Neural crest cell (in vitro differentiated cells): ENCODE measurements around the gene FASTKD2. TPM values are rescaled to one million over a fixed set of nuclear protein-coding genes. Genes with fewer than 3 reads are reported as not detected.

ENCODE experiments used
- DNase-seq: peaks from one replicate; pipeline ENCODE4 v3.0.0; 2021; ENCODE audit warnings: low read depth, mixed read lengths, low spot score
- H3K27ac Mint-ChIP-seq: one replicate; pipeline ENCODE4 v1.8.0; 2021; ENCODE audit warnings: mild to moderate bottlenecking, mixed read lengths; ENCODE audit not compliant: unreplicated experiment
- H3K27me3 Mint-ChIP-seq: 2 replicates; pipeline ENCODE4 v1.8.0; 2021; ENCODE audit warnings: low read depth, mild to moderate bottlenecking, mixed read lengths
- H3K36me3 Mint-ChIP-seq: 2 replicates; pipeline ENCODE4 v1.8.0; 2021; ENCODE audit warnings: low read depth, mild to moderate bottlenecking, mixed read lengths
- H3K4me1 Mint-ChIP-seq: 2 replicates; pipeline ENCODE4 v1.8.0; 2021; ENCODE audit warnings: mixed read lengths
- H3K4me3 Mint-ChIP-seq: one replicate; pipeline ENCODE4 v1.8.0; 2021; ENCODE audit warnings: mild to moderate bottlenecking, mixed read lengths
- H3K9me3 Mint-ChIP-seq: 2 replicates; pipeline ENCODE4 v1.8.0; 2021; ENCODE audit warnings: mixed read lengths
- CTCF ChIP-seq: fragments of 200-600 bp; sonication (generic); conservative IDR thresholded peaks from 2 replicates; pipeline ENCODE4 v1.5.0; 2021; ENCODE audit warnings: antibody characterized with exemption, mild to moderate bottlenecking
- total RNA-seq: library from RNA; stranded (reverse); gene quantifications from 2 replicates; pipeline ENCODE4 v1.2.1, GENCODE V29; 2021

Gene FASTKD2
- total RNA-seq, 1 donor from 2014 or later: 27.5 TPM

GRCh38 chr2:206831442-206831995, 66.1 kb downstream of the FASTKD2 start:
- Mint-ChIP-seq H3K27ac (no peak overlapping the region), H3K36me3 (peaks cover 5% of the 10 kb centered on the region), H3K27me3 (no peaks in the 10 kb centered on the region), H3K4me3 (no peak overlapping the region), H3K4me1 (no peaks in the 10 kb centered on the region), H3K9me3 (peaks cover 9% of the 10 kb centered on the region)
- no peak for DNase-seq
- no peak for TF ChIP-seq CTCF

- TF ChIP-seq CTCF: no peak
- no peak for DNase-seq
- no peaks in the 10 kb centered on the region for H3K27me3 Mint-ChIP-seq
These were observed 67.5 kb downstream of the FASTKD2 start for GRCh38 chr2:206832873-206833272.

GRCh38 chr2:206833291-206833690, 67.9 kb downstream of the FASTKD2 start:
- no peaks in the 10 kb centered on the region for H3K4me1 Mint-ChIP-seq
- no peak for TF ChIP-seq CTCF

More at GRCh38 chr2:206832873-206833272, 67.5 kb downstream of the FASTKD2 start:
- no peak overlapping the region for H3K4me3 Mint-ChIP-seq
- H3K9me3 Mint-ChIP-seq: peaks cover 9% of the 10 kb centered on the region
- H3K36me3 Mint-ChIP-seq: peaks cover 5% of the 10 kb centered on the region
- H3K27ac Mint-ChIP-seq: no peak overlapping the region
- H3K4me1 Mint-ChIP-seq: no peaks in the 10 kb centered on the region

GRCh38 chr2:206836722-206837121, 71.3 kb downstream of the FASTKD2 start:
- Mint-ChIP-seq H3K36me3 (peaks cover 5% of the 10 kb centered on the region), H3K27me3 (no peaks in the 10 kb centered on the region), H3K4me3 (no peak overlapping the region), H3K27ac (no peak overlapping the region), H3K4me1 (no peaks in the 10 kb centered on the region), H3K9me3 (peaks cover 9% of the 10 kb centered on the region)
- DNase-seq: no peak
- no peak for TF ChIP-seq CTCF

More at GRCh38 chr2:206833291-206833690, 67.9 kb downstream of the FASTKD2 start:
- H3K9me3 Mint-ChIP-seq: peaks cover 9% of the 10 kb centered on the region
- peaks cover 5% of the 10 kb centered on the region for H3K36me3 Mint-ChIP-seq
- no peak for DNase-seq
- no peaks in the 10 kb centered on the region for H3K27me3 Mint-ChIP-seq
- H3K27ac Mint-ChIP-seq: no peak overlapping the region
- no peak overlapping the region for H3K4me3 Mint-ChIP-seq

- no peak overlapping the region for H3K4me3 Mint-ChIP-seq
- peaks cover 5% of the 10 kb centered on the region for H3K36me3 Mint-ChIP-seq
These were observed 72.4 kb downstream of the FASTKD2 start for GRCh38 chr2:206837775-206838174.

More at GRCh38 chr2:206837775-206838174, 72.4 kb downstream of the FASTKD2 start:
- Mint-ChIP-seq H3K27me3 (no peaks in the 10 kb centered on the region), H3K9me3 (peaks cover 9% of the 10 kb centered on the region), H3K27ac (no peak overlapping the region), H3K4me1 (no peaks in the 10 kb centered on the region)
- no peak for TF ChIP-seq CTCF
- DNase-seq: no peak
